PFSK-1 (cell line): Measurements from ENCODE around the gene ZNF581.

Source experiments
- SIN3A ChIP-seq: IDR thresholded peaks from 2 replicates; pipeline ENCODE4 v1.6.1; 2012; ENCODE audit warnings: mild to moderate bottlenecking, low read length, moderate library complexity, borderline replicate concordance; ENCODE audit not compliant: insufficient read depth
- TAF1 ChIP-seq: IDR thresholded peaks from 2 replicates; pipeline ENCODE4 v1.6.1; 2012; ENCODE audit warnings: low read length, control low read depth, borderline replicate concordance; ENCODE audit not compliant: insufficient read depth
- TF ChIP-seq, protein P1 (sequence below), 2 experiments: IDR thresholded peaks; 2 replicates each; pipeline versions ENCODE4 v1.6.1 to v1.8.0; 2011 to 2012; ENCODE audit warnings: low read depth in 2 of 2, low read length in 2 of 2, control low read depth in 1 of 2, inconsistent platforms in 1 of 2, mild to moderate bottlenecking in 1 of 2, moderate library complexity in 1 of 2; ENCODE audit not compliant: insufficient read depth in 1 of 2

DNA sequence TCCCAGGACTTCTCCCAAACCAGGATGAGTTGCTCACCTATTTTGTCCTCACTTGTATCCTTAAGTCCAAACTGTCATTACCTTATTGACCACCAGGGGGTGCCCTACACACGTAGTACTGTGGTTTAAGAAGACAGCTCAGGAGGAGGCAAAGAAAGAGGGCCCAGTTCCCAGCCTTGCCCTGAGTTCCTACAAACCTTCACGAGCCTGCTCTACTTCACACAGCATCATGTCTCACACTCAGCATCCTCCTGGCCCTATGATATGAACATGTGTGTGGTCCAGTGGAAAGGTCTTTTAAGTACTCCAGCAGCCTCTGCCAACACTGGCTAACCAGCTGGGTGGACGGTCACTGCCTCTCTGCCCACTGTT is 11.0 kb upstream of the ZNF581 start:
- no peak for TF ChIP-seq SIN3A
- no peak for TF ChIP-seq TAF1
- TF ChIP-seq, protein P1, sequence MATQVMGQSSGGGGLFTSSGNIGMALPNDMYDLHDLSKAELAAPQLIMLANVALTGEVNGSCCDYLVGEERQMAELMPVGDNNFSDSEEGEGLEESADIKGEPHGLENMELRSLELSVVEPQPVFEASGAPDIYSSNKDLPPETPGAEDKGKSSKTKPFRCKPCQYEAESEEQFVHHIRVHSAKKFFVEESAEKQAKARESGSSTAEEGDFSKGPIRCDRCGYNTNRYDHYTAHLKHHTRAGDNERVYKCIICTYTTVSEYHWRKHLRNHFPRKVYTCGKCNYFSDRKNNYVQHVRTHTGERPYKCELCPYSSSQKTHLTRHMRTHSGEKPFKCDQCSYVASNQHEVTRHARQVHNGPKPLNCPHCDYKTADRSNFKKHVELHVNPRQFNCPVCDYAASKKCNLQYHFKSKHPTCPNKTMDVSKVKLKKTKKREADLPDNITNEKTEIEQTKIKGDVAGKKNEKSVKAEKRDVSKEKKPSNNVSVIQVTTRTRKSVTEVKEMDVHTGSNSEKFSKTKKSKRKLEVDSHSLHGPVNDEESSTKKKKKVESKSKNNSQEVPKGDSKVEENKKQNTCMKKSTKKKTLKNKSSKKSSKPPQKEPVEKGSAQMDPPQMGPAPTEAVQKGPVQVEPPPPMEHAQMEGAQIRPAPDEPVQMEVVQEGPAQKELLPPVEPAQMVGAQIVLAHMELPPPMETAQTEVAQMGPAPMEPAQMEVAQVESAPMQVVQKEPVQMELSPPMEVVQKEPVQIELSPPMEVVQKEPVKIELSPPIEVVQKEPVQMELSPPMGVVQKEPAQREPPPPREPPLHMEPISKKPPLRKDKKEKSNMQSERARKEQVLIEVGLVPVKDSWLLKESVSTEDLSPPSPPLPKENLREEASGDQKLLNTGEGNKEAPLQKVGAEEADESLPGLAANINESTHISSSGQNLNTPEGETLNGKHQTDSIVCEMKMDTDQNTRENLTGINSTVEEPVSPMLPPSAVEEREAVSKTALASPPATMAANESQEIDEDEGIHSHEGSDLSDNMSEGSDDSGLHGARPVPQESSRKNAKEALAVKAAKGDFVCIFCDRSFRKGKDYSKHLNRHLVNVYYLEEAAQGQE (IDR thresholded peaks at IDR 0.05; ENCODE audit: insufficient read depth in 1 of 2, low read depth in 2 of 2, low read length in 2 of 2), result no peak
